Measurements from ENCODE around the gene OSBPL10. TPM values are rescaled to one million over a fixed set of nuclear protein-coding genes. Genes with fewer than 3 reads are reported as not detected.

OSBPL10 gene
- polyA plus RNA-seq, 1 experiment, result 11.2 TPM

DNA sequence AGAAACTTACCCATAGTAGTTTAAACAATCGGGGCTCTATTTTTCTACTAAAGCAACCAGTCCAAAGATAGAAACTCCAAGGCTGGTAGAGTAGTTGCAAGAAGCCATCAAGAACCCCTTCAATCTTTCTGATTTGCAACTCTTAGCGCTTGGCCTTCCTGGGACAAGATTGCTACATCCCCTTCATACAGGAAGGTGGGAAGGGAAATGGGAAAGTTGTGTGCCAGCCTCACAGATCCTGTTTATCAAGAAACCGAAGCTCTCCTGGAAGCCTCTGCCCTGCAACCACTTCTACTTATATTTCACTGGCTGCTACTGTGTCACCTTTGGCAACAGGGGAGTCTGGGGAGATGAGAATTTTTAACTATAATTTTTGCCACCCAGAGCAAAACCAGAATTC is 46.2 kb downstream of the OSBPL10 start:
- ChIA-PET CTCF (interaction anchor here (1.3 kb wide), 1 partner anchor 11 kb away, joined by 3 read pairs; no protein-coding TSS in a partner anchor), POLR2A (no interaction called here)
- TF ChIP-seq, protein P1, sequence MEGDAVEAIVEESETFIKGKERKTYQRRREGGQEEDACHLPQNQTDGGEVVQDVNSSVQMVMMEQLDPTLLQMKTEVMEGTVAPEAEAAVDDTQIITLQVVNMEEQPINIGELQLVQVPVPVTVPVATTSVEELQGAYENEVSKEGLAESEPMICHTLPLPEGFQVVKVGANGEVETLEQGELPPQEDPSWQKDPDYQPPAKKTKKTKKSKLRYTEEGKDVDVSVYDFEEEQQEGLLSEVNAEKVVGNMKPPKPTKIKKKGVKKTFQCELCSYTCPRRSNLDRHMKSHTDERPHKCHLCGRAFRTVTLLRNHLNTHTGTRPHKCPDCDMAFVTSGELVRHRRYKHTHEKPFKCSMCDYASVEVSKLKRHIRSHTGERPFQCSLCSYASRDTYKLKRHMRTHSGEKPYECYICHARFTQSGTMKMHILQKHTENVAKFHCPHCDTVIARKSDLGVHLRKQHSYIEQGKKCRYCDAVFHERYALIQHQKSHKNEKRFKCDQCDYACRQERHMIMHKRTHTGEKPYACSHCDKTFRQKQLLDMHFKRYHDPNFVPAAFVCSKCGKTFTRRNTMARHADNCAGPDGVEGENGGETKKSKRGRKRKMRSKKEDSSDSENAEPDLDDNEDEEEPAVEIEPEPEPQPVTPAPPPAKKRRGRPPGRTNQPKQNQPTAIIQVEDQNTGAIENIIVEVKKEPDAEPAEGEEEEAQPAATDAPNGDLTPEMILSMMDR (IDR thresholded peaks at IDR 0.05; ENCODE audit: insufficient read depth, low read depth, low read length), result no peak
- Histone ChIP-seq H3K36me3 (ENCODE audit: control insufficient read depth, insufficient read depth, low read length) (no peaks in the 10 kb centered on the region), H3K4me3 (ENCODE audit: low read depth, low read length) (no peak overlapping the region), H3K27me3 (ENCODE audit: control insufficient read depth, insufficient read depth, low read length) (no peaks in the 10 kb centered on the region)
- no peak for DNase-seq (ENCODE audit: low read depth)

GRCh38 chr3:31934018-31934417 is 47.0 kb downstream of the OSBPL10 start:
- H3K36me3 ChIP-seq (ENCODE audit: control insufficient read depth, insufficient read depth, low read length), result no peaks in the 10 kb centered on the region
- no peak for DNase-seq (ENCODE audit: low read depth)
- H3K4me3 ChIP-seq (ENCODE audit: low read depth, low read length), result no peak overlapping the region
- no peaks in the 10 kb centered on the region for H3K27me3 ChIP-seq (ENCODE audit: control insufficient read depth, insufficient read depth, low read length)
- TF ChIP-seq, protein P1 (IDR thresholded peaks at IDR 0.05; ENCODE audit: insufficient read depth, low read depth, low read length), result no peak
- CTCF ChIA-PET, result interaction anchor here (0.6 to 1.1 kb wide), 2 partner anchors 325 to 950 kb away, joined by 3 to 4 read pairs; no protein-coding TSS in a partner anchor
- POLR2A ChIA-PET, result interaction anchor here (0.7 kb wide), 1 partner anchor 975 kb away, joined by 12 read pairs; no protein-coding TSS in a partner anchor

- DNase-seq (ENCODE audit: low read depth), result no peak
- ChIA-PET POLR2A (no interaction called here), CTCF (no interaction called here)
- Histone ChIP-seq H3K27me3 (ENCODE audit: control insufficient read depth, insufficient read depth, low read length) (no peaks in the 10 kb centered on the region), H3K4me3 (ENCODE audit: low read depth, low read length) (no peak overlapping the region), H3K36me3 (ENCODE audit: control insufficient read depth, insufficient read depth, low read length) (no peaks in the 10 kb centered on the region)
- TF ChIP-seq, protein P1 (IDR thresholded peaks at IDR 0.05; ENCODE audit: insufficient read depth, low read depth, low read length), result no peak
Measured at GRCh38 chr3:31932990-31933389, 48.1 kb downstream of the OSBPL10 start.

DNA sequence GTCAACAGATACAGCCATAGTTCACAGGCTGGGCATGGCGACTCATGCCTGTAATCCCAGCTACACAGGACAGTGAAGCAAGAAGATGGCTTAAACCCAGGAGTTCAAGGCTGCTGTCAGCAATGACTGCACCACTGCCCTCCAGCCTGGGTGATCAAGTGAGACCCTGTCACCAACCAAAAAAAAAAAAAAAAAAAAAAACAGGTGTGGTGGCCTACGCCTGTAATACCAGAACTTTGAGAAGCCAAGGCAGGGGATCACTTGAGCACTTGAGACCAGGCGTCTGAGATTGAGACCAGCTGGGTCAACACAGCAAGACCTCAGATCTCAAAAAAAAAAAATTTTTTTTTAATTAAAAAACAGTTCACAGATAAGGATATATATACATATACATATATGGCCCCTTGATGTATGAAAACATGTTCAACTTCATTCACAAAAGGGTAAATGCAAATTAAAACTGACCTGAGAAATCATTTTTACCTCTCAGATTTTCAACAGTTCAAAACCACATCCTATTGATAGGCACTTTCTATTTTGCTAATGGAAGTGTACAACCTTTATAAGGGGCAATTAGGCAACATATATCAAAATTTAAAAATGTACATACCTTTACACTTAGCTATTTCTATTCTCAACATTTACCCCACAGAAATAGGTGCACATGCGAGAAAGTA is 51.1 kb downstream of the OSBPL10 start:
- POLR2A ChIA-PET, result no interaction called here

GRCh38 chr3:31927811-31928210 is 53.3 kb downstream of the OSBPL10 start:
- CTCF ChIA-PET, result interaction anchor here (0.5 to 0.7 kb wide), 4 partner anchors 13 to 190 kb away, joined by 3 read pairs; no protein-coding TSS in a partner anchor
- TF ChIP-seq, protein P1 (IDR thresholded peaks at IDR 0.05; ENCODE audit: insufficient read depth, low read depth, low read length), result no peak
- Histone ChIP-seq H3K36me3 (ENCODE audit: control insufficient read depth, insufficient read depth, low read length) (no peaks in the 10 kb centered on the region), H3K27me3 (ENCODE audit: control insufficient read depth, insufficient read depth, low read length) (no peaks in the 10 kb centered on the region), H3K4me3 (ENCODE audit: low read depth, low read length) (no peak overlapping the region)
- no peak for DNase-seq (ENCODE audit: low read depth)
- POLR2A ChIA-PET, result no interaction called here

More for the DNA sequence above, 51.1 kb downstream of the OSBPL10 start:
- no peaks in the 10 kb centered on the region for H3K27me3 ChIP-seq (ENCODE audit: control insufficient read depth, insufficient read depth, low read length)
- no peak overlapping the region for H3K4me3 ChIP-seq (ENCODE audit: low read depth, low read length)
- no peaks in the 10 kb centered on the region for H3K36me3 ChIP-seq (ENCODE audit: control insufficient read depth, insufficient read depth, low read length)
- TF ChIP-seq, protein P1 (IDR thresholded peaks at IDR 0.05; ENCODE audit: insufficient read depth, low read depth, low read length), result no peak
- DNase-seq (ENCODE audit: low read depth), result no peak
- CTCF ChIA-PET, result interaction anchor here (0.6 to 0.7 kb wide), 2 partner anchors 32 to 445 kb away, joined by 3 read pairs; no protein-coding TSS in a partner anchor
